ENCODE data around the gene HIVEP3. TPM values are rescaled to one million over a fixed set of nuclear protein-coding genes. Genes with fewer than 3 reads are reported as not detected.

HIVEP3 gene
- total and polyA plus RNA-seq, 2 of the 13 experiments (the other 11 are each of a cell fraction or from before 2014, with no cell fraction given) = 0.05 TPM; not detected in 1

DNA sequence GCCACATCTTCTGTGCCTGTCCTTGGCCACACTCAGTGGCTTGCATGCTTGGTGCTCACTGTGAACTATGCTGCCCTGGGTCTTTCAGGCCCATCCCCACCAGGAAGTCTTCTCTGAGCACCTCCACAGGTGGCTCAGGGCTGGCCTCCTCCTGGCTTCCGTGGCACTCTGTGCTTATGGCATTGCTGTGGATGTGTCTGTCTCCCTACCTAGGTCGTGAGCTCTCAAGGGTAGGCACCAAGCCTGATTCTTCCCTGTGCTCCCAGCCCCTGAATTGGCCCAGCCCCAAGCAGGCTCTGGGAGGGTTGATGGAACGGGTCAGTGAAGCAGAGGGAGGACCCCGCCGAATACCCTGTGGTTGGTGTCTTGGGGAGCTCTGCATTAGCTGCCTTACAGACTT, 236.6 kb downstream of the HIVEP3 start (continued):
- TF ChIP-seq CENPBD1 (CRISPR knock-in tag; IDR thresholded peaks at IDR 0.05; ENCODE audit: borderline replicate concordance, low read depth) = no peak

DNA sequence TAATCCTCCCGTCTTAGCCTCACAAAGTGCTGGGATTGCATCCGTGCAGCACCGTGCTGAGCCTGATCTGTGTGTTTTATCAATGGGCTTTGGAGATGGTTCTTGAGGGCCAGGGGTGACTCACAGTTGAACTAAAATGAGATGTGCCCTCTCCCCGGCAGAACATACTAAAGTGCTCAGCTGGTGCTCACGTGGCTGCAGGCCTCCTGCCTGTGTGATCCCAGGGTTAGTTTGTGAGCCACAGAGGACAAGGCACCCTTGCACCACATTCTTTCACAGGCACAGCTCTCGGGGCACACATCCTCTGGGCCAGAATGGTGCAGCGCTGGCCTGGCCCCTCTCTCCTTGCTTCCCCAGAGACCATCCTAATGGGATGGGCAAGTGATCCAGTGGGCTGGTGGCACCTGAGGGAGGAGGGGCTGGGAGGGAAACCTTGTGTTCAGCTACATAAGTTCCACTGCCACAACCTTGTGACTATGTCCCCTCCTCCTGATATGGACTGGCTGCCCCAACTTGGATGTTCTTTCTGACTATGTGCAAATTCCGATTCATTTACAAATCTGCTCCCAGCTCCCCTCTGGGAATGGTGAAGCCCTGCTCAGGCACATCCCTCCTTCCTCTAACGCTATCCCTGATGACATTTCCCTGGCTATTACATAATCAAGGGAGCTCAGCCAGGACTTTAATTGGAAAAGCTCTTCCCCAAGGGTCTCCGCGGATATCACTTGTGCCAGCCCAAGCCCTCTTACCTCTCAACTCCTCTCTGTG, 237.2 kb downstream of the HIVEP3 start:
- FAIRE-seq (no peak), ATAC-seq (no peak), DNase-seq (ENCODE audit: low spot score) (no peak)
- Histone ChIP-seq H3K27ac (ENCODE audit: extremely low read length, insufficient read depth, low read length) (no peak overlapping the region), H3K27me3 (ENCODE audit: control insufficient read depth in 1 of 2, insufficient read depth in 2 of 2, low read length in 2 of 2) (peaks cover 1 to 7% of the 10 kb centered on the region in 2 experiments; a peak in 2 of 5 replicates), H3K4me2 (ENCODE audit: low read depth, low read length) (no peak overlapping the region), H4K20me1 (ENCODE audit: insufficient read depth, low read length) (no peaks in the 10 kb centered on the region), H3K9me3 (ENCODE audit: low read length) (no peaks in the 10 kb centered on the region), H3K9ac (ENCODE audit: insufficient read depth, low read depth, low read length) (no peak overlapping the region), H3K36me3 (replicated peaks in 1 of 2; ENCODE audit: control insufficient read depth in 1 of 2, insufficient read depth in 2 of 2, low read length in 2 of 2) (no peaks in the 10 kb centered on the region), H3K79me2 (ENCODE audit: insufficient read depth, low read length) (no peaks in the 10 kb centered on the region), H3K4me1 (ENCODE audit: insufficient read depth, low read length) (no peaks in the 10 kb centered on the region), H2AFZ (ENCODE audit: low read length) (no peak overlapping the region), H3K4me3 (replicated peaks in 1 of 3; ENCODE audit: insufficient read depth in 1 of 3, low read depth in 2 of 3, low read length in 3 of 3) (no peak overlapping the region)
- POLR2A ChIA-PET = no interaction called here
- CTCF ChIA-PET (ENCODE audit: low intra/inter-chr PET ratio, low total read pairs) = no interaction called here
- intact Hi-C loops (cut with micrococcal nuclease; ENCODE audit: unreplicated experiment) (no loop called here), in situ Hi-C loops (cut with HindIII; ENCODE audit: extremely low pct_ligation_motif_present, low pct_unique_long_range_greater_than_20kb) (no loop called here)
- no TSS peak for BruUV-seq (replicated peaks)
- WGBS (ENCODE audit: low lambda C conversion rate) = 30% methylated on average over 7 of the region's 11 CpGs
- TF ChIP-seq, protein P1, sequence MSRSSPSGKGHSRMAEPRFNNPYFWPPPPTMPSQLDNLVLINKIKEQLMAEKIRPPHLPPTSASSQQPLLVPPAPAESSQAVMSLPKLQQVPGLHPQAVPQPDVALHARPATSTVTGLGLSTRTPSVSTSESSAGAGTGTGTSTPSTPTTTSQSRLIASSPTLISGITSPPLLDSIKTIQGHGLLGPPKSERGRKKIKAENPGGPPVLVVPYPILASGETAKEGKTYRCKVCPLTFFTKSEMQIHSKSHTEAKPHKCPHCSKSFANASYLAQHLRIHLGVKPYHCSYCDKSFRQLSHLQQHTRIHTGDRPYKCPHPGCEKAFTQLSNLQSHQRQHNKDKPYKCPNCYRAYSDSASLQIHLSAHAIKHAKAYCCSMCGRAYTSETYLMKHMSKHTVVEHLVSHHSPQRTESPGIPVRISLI (CRISPR knock-in tag; IDR thresholded peaks at IDR 0.05; ENCODE audit: borderline replicate concordance) = no peak
- TF ChIP-seq SOX5 (CRISPR knock-in tag; IDR thresholded peaks at IDR 0.05; ENCODE audit: borderline replicate concordance) (no peak), ZNF713 (CRISPR knock-in tag; IDR thresholded peaks at IDR 0.05) (no peak), HDAC6 (IDR thresholded peaks at IDR 0.05; ENCODE audit: low read depth, low read length) (no peak), ZNF431 (CRISPR knock-in tag; IDR thresholded peaks at IDR 0.05; ENCODE audit: borderline replicate concordance, low read depth) (no peak), ZNF337 (CRISPR knock-in tag; IDR thresholded peaks at IDR 0.05; ENCODE audit: borderline replicate concordance, low read depth) (no peak), KLF13 (CRISPR knock-in tag; IDR thresholded peaks at IDR 0.05) (no peak), KLF11 (CRISPR knock-in tag; IDR thresholded peaks at IDR 0.05) (no peak), IKZF4 (CRISPR knock-in tag; IDR thresholded peaks at IDR 0.05; ENCODE audit: borderline replicate concordance, low read depth, not compliant biosample characterization) (no peak), TSC22D2 (CRISPR knock-in tag; IDR thresholded peaks at IDR 0.05; ENCODE audit: borderline replicate concordance) (no peak), SOX6 (IDR thresholded peaks at IDR 0.05) (no peak), SOX6 (CRISPR knock-in tag; IDR thresholded peaks at IDR 0.05) (no peak), SCMH1 (CRISPR knock-in tag; IDR thresholded peaks at IDR 0.05; ENCODE audit: borderline replicate concordance) (no peak), CCAR2 (optimal IDR thresholded peaks at IDR 0.05; ENCODE audit: low read depth, low read length) (no peak), ZNF235 (CRISPR knock-in tag; IDR thresholded peaks at IDR 0.05; ENCODE audit: borderline replicate concordance) (no peak), HOXA5 (CRISPR knock-in tag; IDR thresholded peaks at IDR 0.05) (no peak)
- TF ChIP-seq, protein P2, sequence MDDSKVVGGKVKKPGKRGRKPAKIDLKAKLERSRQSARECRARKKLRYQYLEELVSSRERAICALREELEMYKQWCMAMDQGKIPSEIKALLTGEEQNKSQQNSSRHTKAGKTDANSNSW (CRISPR knock-in tag; IDR thresholded peaks at IDR 0.05; ENCODE audit: borderline replicate concordance) = no peak
- TF ChIP-seq, protein P3, sequence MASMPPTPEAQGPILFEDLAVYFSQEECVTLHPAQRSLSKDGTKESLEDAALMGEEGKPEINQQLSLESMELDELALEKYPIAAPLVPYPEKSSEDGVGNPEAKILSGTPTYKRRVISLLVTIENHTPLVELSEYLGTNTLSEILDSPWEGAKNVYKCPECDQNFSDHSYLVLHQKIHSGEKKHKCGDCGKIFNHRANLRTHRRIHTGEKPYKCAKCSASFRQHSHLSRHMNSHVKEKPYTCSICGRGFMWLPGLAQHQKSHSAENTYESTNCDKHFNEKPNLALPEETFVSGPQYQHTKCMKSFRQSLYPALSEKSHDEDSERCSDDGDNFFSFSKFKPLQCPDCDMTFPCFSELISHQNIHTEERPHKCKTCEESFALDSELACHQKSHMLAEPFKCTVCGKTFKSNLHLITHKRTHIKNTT (CRISPR knock-in tag; IDR thresholded peaks at IDR 0.05) = no peak

Measured in HepG2 (cell line).